ENCODE data around the gene CACNA1F.

CACNA1F gene

DNA sequence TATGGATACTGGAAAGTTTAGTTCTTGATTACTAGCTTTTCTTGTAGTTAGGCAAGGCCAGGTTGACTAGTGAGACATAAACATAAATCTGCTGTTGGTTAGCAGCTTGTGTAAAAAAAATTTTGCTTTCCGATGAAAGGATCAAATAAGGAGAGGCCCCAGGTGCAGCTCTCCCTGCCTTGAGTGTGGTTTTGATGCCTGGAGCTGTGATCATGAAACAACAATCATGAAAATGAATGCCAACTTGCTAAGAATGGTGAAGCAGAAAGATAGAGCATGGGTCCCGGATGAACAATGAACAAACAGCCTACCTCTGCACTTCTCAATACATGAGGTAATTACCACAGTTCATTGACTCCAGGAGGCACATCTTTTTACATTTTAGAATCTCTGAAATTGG, 18.7 kb downstream of the CACNA1F start:
- TF ChIP-seq, protein P1, sequence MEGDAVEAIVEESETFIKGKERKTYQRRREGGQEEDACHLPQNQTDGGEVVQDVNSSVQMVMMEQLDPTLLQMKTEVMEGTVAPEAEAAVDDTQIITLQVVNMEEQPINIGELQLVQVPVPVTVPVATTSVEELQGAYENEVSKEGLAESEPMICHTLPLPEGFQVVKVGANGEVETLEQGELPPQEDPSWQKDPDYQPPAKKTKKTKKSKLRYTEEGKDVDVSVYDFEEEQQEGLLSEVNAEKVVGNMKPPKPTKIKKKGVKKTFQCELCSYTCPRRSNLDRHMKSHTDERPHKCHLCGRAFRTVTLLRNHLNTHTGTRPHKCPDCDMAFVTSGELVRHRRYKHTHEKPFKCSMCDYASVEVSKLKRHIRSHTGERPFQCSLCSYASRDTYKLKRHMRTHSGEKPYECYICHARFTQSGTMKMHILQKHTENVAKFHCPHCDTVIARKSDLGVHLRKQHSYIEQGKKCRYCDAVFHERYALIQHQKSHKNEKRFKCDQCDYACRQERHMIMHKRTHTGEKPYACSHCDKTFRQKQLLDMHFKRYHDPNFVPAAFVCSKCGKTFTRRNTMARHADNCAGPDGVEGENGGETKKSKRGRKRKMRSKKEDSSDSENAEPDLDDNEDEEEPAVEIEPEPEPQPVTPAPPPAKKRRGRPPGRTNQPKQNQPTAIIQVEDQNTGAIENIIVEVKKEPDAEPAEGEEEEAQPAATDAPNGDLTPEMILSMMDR (conservative IDR thresholded peaks at IDR 0.05), result no peak
- H3K27ac ChIP-seq, result no peak overlapping the region

DNA sequence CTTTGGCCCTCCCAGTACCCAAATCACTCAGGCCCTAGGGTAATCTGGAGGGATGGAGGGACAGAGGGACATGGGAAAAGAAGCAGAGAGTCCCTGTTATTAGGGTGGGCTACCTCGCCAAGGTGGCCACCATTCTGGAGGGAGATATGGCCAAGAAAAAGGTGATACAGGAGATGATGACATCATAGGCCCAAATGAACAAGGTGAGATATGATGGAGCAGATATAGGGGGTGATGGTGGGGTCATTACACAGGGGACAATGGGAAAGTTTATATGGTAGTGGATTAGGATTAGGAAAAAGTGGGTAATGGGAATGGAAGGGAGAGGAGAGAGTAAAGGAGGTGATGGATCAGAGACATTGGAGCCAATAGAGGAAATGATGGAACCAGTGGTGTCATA, 20.3 kb downstream of the CACNA1F start:
- TF ChIP-seq, protein P1 (conservative IDR thresholded peaks at IDR 0.05), result no peak
- H3K27ac ChIP-seq, result no peak overlapping the region

DNA sequence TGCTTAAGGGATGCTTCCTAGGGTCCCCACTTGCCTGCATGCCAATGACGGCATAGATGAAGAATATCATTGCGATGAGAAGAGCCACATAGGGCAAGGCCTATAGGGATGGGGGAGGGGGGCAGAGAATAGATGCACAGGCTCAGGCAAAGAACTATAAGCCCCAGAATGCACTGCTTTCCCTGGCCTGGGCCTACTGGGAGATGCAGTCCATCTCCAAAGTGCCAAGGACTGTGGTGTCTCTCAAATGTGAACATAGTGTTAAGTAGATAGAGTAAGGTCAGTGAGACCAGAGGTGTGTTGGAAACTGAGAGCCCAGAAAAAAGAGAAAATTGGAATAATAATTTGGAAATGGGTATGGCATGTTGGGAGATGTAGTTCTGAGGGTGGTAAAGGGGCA, 20.9 kb downstream of the CACNA1F start:
- TF ChIP-seq, protein P1 (conservative IDR thresholded peaks at IDR 0.05), result no peak
- H3K27ac ChIP-seq, result no peak overlapping the region

DNA sequence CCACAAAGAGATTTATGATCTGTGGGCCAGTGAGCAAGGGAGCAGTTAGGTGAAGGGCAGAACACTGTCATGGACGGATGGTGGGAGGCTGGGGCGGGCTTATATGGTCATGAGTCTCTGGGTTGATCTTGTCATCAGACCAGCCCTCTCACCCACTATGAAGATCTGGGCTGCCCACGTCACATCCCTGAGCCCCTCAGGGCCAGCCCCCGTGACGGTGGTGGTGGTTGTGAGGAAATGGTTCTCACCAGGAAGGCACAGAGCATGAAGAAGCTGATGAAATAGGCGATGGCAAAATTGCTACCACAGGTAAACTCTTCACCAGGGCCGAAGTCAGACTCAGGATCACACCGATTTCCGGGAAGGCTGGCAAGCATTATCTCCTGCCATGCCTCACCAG, 22.1 kb downstream of the CACNA1F start:
- H3K27ac ChIP-seq, result no peak overlapping the region
- TF ChIP-seq, protein P1 (conservative IDR thresholded peaks at IDR 0.05), result no peak

DNA sequence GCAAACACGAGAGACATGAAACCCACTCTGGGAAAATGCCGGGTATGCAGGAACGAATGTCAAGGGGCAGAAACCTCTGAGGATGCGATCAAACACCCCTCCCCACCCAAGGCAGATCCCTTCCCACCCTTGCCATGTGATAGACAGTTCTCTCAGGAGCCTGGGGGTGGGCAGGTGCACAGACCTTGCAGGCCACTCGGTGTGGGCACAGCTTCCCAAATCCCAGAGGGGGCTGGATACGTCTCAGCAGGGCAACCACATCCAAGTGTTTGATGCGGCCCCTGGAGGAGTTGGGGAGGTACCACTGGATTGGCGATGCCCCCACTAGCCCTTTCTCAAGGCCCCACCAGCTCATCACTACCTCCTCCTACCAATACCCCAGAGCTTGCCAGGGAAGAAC, 22.7 kb downstream of the CACNA1F start:
- no peak overlapping the region for H3K27ac ChIP-seq
- TF ChIP-seq, protein P1 (conservative IDR thresholded peaks at IDR 0.05), result no peak

DNA sequence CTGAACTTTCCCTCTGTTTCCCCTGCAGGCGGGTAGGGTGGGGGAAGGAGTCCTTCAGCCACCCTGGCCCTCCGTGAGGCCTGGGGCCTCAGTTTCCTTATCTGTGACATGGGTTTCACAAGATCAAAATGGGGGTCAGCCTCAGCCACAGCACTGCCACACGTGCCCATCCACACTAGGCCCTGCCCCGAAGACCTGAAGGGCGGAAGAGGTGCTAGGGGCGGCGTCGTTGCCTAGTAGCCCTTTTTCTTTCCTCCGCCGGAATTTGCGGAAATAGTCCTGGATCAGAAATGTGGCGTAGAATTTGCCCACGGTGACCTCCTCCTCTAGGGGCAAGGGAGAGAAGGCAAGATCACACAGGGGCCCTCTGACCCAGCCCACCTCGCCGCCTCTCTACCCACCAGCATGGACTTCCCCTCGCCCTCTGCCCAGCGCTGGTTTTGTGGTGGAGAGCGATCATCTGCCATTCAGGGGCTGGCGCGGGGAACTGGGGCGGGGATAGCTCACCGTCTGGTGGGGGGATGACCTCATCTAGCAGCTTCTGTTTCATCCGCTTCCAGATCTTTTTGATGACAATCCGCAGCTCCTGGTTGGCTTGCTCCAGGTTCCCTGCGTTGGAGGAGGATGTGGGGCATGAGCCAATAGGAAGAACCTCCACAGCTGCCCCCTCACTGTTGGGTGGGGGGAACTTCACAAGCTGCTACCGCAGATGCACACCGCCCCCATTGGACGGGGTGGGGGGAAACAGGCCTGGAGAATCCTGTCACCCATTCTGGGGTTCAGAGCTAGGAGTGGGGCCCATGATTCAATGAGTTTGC, 23.5 kb downstream of the CACNA1F start:
- TF ChIP-seq, protein P1 (conservative IDR thresholded peaks at IDR 0.05), result no peak
- no peak overlapping the region for H3K27ac ChIP-seq

DNA sequence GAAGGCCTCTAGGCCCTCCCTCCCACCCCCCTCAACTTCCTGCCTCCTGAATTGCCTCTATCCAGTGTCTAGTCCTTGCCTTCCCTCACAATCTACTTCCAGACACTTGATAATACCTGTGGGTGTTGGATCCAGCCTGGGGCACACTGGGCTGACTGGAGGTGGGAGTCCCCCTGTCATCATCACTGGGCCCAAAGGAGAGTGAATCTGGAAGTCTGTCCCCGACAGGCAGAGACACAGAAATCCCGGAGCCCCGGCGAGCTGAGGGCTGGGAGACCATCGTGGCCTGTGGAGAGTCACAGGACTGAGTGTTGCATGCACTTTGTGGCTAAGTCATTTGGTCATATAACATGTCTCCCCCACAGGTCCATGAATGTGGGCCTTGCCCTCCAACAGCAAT, 24.7 kb downstream of the CACNA1F start:
- TF ChIP-seq, protein P1 (conservative IDR thresholded peaks at IDR 0.05), result no peak
- H3K27ac ChIP-seq, result no peak overlapping the region

Measured in VCaP (cell line).